ENCODE results near the gene PHF19. TPM values are rescaled to one million over a fixed set of nuclear protein-coding genes. Genes with fewer than 3 reads are reported as not detected.

The PHF19 gene
- total RNA-seq, 6 experiments from 2014 or later, result 2.2 to 8.0 (median 5.2) TPM

- intact Hi-C loops (cut with DNase I), result loop anchor here in 1 of 2 donors (10.0 kb wide), 1 partner anchor 45 kb away; the partner anchor contains the start of gene TRAF1
- Histone ChIP-seq H3K9me3 (no peaks in the 10 kb centered on the region), H3K36me3 (no peaks in the 10 kb centered on the region), H3K27ac (no peak overlapping the region), H3K27me3 (no peaks in the 10 kb centered on the region), H3K4me1 (peaks cover 0 to 3% (median 0%) of the 10 kb centered on the region in 4 donors), H3K4me3 (no peak overlapping the region)
- ATAC-seq, result no peak
- no peak for TF ChIP-seq CTCF (IDR thresholded peaks at IDR 0.05)
- TF ChIP-seq POLR2A (IDR thresholded peaks at IDR 0.05), result no peak
- DNase-seq, result no peak
- whole genome bisulfite sequencing (ENCODE audit: insufficient coverage, low coverage, low lambda C conversion rate, missing lambda C conversion rate), result 52% methylated on average over 5 of the region's 6 CpGs
Measured at GRCh38 chr9:120879446-120879845, 2.5 kb upstream of the PHF19 start.

- WGBS (ENCODE audit: insufficient coverage, low coverage, low lambda C conversion rate, missing lambda C conversion rate), result 63% methylated on average over 7 of the region's 8 CpGs
- H3K27ac ChIP-seq, result no peak overlapping the region
- no peaks in the 10 kb centered on the region for H3K9me3 ChIP-seq
- intact Hi-C loops (cut with DNase I), result loop anchor here in 1 of 2 donors (10.0 kb wide), 1 partner anchor 46 kb away; the partner anchor contains the start of gene TRAF1
- no peak overlapping the region for H3K4me3 ChIP-seq
- ATAC-seq, result no peak
- peaks cover 0 to 3% (median 0%) of the 10 kb centered on the region in 4 donors for H3K4me1 ChIP-seq
- TF ChIP-seq POLR2A (IDR thresholded peaks at IDR 0.05) (no peak), CTCF (IDR thresholded peaks at IDR 0.05) (no peak)
- H3K27me3 ChIP-seq, result no peaks in the 10 kb centered on the region
- no peaks in the 10 kb centered on the region for H3K36me3 ChIP-seq
- no peak for DNase-seq
Measured at GRCh38 chr9:120878188-120879130, 1.5 kb upstream of the PHF19 start.

- Histone ChIP-seq H3K27me3 (no peaks in the 10 kb centered on the region), H3K27ac (peak overlapping the region; percentile 33 to 62 (median 43)), H3K4me3 (peak overlapping the region; percentile 36 to 57 (median 55)), H3K36me3 (no peaks in the 10 kb centered on the region), H3K9me3 (no peaks in the 10 kb centered on the region), H3K4me1 (peaks cover 0 to 3% (median 0%) of the 10 kb centered on the region in 4 donors)
- WGBS (ENCODE audit: insufficient coverage, low coverage, low lambda C conversion rate, missing lambda C conversion rate), result 10% methylated on average over 7 of the region's 63 CpGs
- intact Hi-C loops (cut with DNase I), result loop anchor here in 1 of 2 donors (10.0 kb wide), 1 partner anchor 47 kb away; the partner anchor contains the start of gene TRAF1
- TF ChIP-seq CTCF (IDR thresholded peaks at IDR 0.05) (no peak), POLR2A (IDR thresholded peaks at IDR 0.05) (no peak)
- DNase-seq (peak; percentile 63 to 70 (median 66)), ATAC-seq (peak; percentile 46 to 62 (median 57))
Measured at GRCh38 chr9:120877276-120878034, 467 bp upstream of the PHF19 start.

Data from right lobe of liver (tissue), 6 donors.